Fibroblast of lung (primary cell): ENCODE data around the gene MGAT5.

Experiments
- CTCF ChIP-seq, 2 donors: IDR thresholded peaks in 1 of 2; conservative IDR thresholded peaks in 1 of 2; 1 replicate in 1 of 2; 2 replicates in 1 of 2; pipeline ENCODE4 v1.5.1; 2011 to 2012; ENCODE audit warnings: low read length in 2 of 2, control low read depth in 1 of 2, inconsistent platforms in 1 of 2, low read depth in 1 of 2, mild to moderate bottlenecking in 1 of 2
- EZH2 ChIP-seq: IDR thresholded peaks from 2 replicates; pipeline ENCODE4 v1.5.1; 2012; ENCODE audit warnings: low read length, control low read depth, mild to moderate bottlenecking; ENCODE audit errors: missing control alignments

- no peak for TF ChIP-seq CTCF (conservative IDR thresholded peaks at IDR 0.05 in 1 of 2, IDR thresholded peaks at IDR 0.05 in 1 of 2; ENCODE audit: low read depth in 1 of 2, low read length in 2 of 2)
- no peak for TF ChIP-seq EZH2
These were observed 35.5 kb upstream of the MGAT5 start for GRCh38 chr2:134218414-134218813.
